IPS-11a (cell line): ENCODE measurements around the gene NOL7.
A peak's percentile ranks its signal among the peaks of the same experiment; 100 is the strongest.

Experiments used
- H3K4me3 ChIP-seq: one replicate; pipeline ENCODE4 v1.5.1; 2013; ENCODE audit warnings: low read depth, low read length, control low read depth

The NOL7 gene

GRCh38 chr6:13614926-13615791, at the start of gene NOL7:
Gene NOL7, plus strand, starts transcription at chr6:13615335. Its CDS starts 24 bp downstream, at chr6:13615359.
- H3K4me3 ChIP-seq = peak within 1 kb of the TSS; percentile 99

- H3K4me3 ChIP-seq = no peak overlapping the region
Observed at GRCh38 chr6:13565921-13566320, 49.2 kb upstream of the NOL7 start.

GRCh38 chr6:13566500-13566899, 48.6 kb upstream of the NOL7 start:
- H3K4me3 ChIP-seq = no peak overlapping the region

- H3K4me3 ChIP-seq = no peak overlapping the region
Observed at GRCh38 chr6:13568970-13569369, 46.2 kb upstream of the NOL7 start.

GRCh38 chr6:13572240-13572639, 42.9 kb upstream of the NOL7 start:
- no peak overlapping the region for H3K4me3 ChIP-seq

GRCh38 chr6:13572951-13573654, 42.0 kb upstream of the NOL7 start:
- no peak overlapping the region for H3K4me3 ChIP-seq

GRCh38 chr6:13573669-13574110, 41.4 kb upstream of the NOL7 start:
- H3K4me3 ChIP-seq = peak overlapping the region; percentile 51

GRCh38 chr6:13574149-13574570, 41.0 kb upstream of the NOL7 start:
- peak overlapping the region; percentile 77 for H3K4me3 ChIP-seq

- peak within 1 kb of the TSS; percentile 77 for H3K4me3 ChIP-seq
Observed at GRCh38 chr6:13574571-13575376, 40.4 kb upstream of the NOL7 start, which contains the start of gene SIRT5. Gene SIRT5, plus strand, starts transcription at chr6:13574601. Its CDS starts 9,510 bp downstream, at chr6:13584111.

GRCh38 chr6:13575377-13575775, 39.8 kb upstream of the NOL7 start:
- H3K4me3 ChIP-seq = peak overlapping the region; percentile 77

GRCh38 chr6:13576017-13576416, 39.1 kb upstream of the NOL7 start:
- no peak overlapping the region for H3K4me3 ChIP-seq

- no peak overlapping the region for H3K4me3 ChIP-seq
Observed at GRCh38 chr6:13577926-13578325, 37.2 kb upstream of the NOL7 start.

GRCh38 chr6:13579911-13580310, 35.2 kb upstream of the NOL7 start:
- no peak overlapping the region for H3K4me3 ChIP-seq

- no peak overlapping the region for H3K4me3 ChIP-seq
Observed at GRCh38 chr6:13581700-13582229, 33.4 kb upstream of the NOL7 start.

- no peak overlapping the region for H3K4me3 ChIP-seq
Observed at GRCh38 chr6:13586603-13587542, 28.3 kb upstream of the NOL7 start.

GRCh38 chr6:13589801-13590200, 25.3 kb upstream of the NOL7 start:
- no peak overlapping the region for H3K4me3 ChIP-seq

GRCh38 chr6:13590574-13591153, 24.5 kb upstream of the NOL7 start:
- H3K4me3 ChIP-seq = no peak overlapping the region

- no peak overlapping the region for H3K4me3 ChIP-seq
Observed at GRCh38 chr6:13591205-13591921, 23.8 kb upstream of the NOL7 start.

- no peak overlapping the region for H3K4me3 ChIP-seq
Observed at GRCh38 chr6:13593103-13593502, 22.0 kb upstream of the NOL7 start.
